HG02870 (cell line): ENCODE results near the gene PTPRD.

Experiments
- ATAC-seq: cut with Tn5 transposase; IDR thresholded peaks from one replicate; pipeline ENCODE4 v1.9.1; 2021; ENCODE audit warnings: mild to moderate bottlenecking, moderate library complexity; ENCODE audit not compliant: unreplicated experiment

The PTPRD gene

GRCh38 chr9:10272830-10273229 is 340.0 kb downstream of the PTPRD start:
- ATAC-seq, result no peak

- ATAC-seq, result no peak
These were observed 344.0 kb downstream of the PTPRD start for GRCh38 chr9:10268531-10269485.

GRCh38 chr9:10265153-10265631 is 347.6 kb downstream of the PTPRD start:
- no peak for ATAC-seq

- ATAC-seq, result no peak
These were observed 352.3 kb downstream of the PTPRD start for GRCh38 chr9:10260501-10260900.

DNA sequence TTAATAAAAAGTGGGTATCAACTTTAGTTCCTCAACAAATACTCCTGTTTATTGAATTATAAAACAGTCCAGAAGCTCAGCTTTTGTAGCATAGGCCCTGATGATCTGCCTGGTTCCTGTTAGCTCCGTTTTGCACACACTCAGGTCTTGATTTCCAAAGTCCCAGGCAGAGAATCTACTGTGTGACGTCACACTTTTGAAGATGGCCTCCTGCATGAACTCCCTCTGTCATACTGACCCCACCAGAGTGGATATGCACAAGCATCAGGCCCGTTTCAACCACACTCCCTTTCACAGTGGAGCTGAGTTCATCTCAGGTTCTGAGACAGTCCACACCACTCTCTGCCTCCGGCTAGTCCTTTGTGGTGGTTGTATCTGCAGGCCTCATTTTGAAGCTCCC is 353.1 kb downstream of the PTPRD start:
- no peak for ATAC-seq

GRCh38 chr9:10255758-10256157 is 357.0 kb downstream of the PTPRD start:
- ATAC-seq, result no peak

DNA sequence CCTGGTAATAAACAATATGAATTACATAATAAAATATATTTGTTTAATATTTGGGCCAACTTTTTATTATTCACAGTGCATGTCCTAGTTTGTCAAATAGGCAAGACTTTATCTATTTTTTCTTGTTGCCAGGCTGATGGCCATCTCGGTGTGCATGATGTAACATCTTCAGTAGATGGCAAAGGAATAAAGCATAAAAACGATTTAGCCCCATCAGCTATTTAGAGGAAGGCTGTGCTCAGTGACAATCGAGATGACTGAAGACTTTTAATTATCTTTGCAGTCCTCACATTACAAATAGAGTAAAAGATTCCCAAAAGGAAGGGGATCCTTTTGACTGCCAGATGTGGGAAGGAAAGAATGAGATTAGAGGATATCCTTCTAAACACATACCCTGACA is 358.5 kb downstream of the PTPRD start:
- ATAC-seq, result no peak

DNA sequence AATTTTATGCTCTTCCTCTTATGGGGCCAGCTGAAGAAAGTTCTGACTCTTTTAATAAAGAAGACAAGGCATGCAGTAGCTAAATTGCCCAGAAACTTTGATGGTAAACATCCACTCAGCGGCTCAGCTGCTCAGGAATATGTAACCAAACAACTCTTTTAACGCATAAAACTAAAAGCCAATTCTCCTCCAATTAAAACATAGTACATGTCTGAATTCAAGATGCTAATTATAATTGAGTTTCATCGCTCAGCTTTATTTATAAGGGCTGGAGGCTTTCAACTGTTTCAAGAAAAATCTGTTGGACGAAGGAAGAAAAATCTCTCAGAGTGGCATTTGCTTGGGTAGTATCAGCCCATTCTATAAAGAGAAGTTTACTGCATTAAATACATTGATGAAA is 359.5 kb downstream of the PTPRD start:
- ATAC-seq, result no peak

DNA sequence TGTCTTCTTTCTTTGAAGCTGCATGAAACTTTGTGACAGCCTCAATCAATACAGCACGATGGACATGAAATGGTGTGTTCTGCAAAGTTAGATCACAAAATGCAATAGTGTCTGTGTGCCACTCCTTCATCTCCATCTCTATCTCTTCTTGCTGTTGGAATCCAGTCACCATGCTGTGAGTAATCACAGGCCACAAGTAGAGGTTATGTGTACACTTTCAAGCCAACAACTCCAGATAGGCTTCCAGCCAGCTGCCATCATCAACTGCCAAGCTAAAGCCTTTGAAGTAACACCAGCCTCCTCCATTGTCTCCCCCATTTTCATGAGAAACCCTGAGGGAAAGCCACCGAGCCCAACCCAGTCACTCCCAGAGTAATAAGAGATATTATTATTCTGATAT is 360.6 kb downstream of the PTPRD start:
- no peak for ATAC-seq

GRCh38 chr9:10251490-10251889 is 361.3 kb downstream of the PTPRD start:
- ATAC-seq, result no peak

GRCh38 chr9:10250219-10250618 is 362.6 kb downstream of the PTPRD start:
- ATAC-seq, result no peak

DNA sequence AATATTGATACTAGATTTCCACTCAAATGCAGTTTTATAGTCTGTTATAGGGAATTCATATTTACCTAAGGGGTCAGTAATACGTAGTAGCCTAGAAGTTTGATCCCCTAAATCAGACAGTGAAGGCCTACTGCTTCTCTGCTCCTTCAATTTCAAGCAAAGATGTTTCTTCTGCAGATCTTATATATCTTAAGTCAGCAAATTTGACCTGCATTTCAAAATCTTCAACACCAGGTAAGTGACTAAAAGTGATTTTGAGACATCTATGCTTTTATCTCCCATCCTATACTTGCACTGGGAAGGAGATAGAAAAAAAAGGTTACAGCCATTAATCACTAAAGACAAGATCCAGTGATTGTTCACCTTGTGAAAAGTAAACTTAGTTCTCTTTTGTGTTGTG is 363.9 kb downstream of the PTPRD start:
- no peak for ATAC-seq

DNA sequence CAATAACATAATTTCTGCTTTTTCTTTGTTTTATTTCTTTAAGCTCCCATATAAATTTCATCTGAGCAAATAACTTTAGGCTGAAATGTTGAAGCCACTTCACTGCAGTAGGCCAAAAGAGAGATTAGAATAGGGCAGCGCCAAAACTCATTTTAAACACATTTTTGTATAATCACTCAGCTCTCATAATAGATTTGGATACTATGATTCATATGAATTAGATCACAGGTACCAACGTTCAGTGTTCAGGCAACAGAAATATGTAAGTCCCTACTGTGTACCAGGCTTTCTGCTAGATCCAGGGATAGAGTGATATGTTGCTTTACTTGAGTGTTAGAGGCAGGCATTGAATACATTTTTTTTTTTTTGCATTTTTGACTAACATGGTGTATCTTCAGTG is 370.5 kb downstream of the PTPRD start:
- ATAC-seq, result no peak

- no peak for ATAC-seq
These were observed 374.7 kb downstream of the PTPRD start for GRCh38 chr9:10238087-10238486.

GRCh38 chr9:10237584-10237983 is 375.2 kb downstream of the PTPRD start:
- no peak for ATAC-seq

GRCh38 chr9:10236161-10236560 is 376.6 kb downstream of the PTPRD start:
- no peak for ATAC-seq

DNA sequence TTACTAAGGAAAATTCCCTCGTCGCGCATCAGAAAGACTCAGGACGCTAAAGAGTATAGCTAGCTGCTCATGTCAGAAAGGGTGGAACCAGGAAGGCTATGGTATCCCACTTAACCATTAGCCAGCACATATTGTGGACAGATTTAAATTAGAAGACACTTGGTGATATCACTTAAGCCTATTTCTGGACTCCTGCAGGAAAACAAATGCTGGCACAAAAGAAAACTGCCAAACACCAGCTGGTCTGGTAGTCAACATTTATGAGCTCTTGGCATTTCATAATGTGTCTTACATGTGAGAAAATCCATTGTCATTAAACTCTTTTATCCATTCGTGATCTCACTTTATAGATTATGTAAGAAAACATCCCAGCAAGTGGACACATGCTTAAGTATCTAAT is 377.4 kb downstream of the PTPRD start:
- ATAC-seq, result no peak

- ATAC-seq, result no peak
These were observed 380.4 kb downstream of the PTPRD start for GRCh38 chr9:10232352-10232930.

DNA sequence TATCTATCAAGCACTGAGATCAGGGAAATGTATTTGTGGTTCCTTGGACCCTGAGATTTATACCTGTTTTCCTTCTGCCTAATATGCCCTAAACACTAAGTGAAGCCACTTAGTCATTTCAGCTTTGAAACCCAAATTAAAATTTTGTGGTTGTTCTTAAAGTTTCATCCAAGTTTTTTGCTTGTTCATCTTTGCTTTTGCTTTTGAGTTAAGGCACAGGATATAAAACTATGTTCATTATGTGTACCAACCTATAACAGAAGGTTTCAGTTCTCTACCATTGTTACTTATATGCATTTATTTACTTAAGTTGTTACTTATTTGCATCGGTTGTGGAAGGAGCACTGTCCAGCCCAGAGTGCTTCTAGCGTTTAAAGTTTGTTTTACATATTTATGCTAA is 382.3 kb downstream of the PTPRD start:
- no peak for ATAC-seq

DNA sequence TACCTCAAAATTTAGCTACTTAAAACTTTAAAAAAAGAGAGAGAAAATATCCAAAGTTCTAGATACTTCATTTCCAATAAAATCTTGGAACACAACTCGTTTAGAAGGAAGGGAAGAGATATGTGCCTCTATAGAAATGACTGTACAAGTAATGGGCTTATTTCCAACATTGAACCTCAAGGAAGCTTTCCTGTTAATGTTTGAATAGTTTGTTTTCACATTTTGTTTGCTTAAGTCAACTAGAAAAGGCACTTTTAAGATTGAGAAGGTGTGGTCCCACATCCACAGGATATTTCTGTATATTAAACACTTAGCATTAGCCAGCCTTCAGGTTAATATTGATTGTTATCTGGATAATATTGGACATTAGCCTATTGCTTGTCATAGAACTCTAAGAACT is 384.7 kb downstream of the PTPRD start:
- ATAC-seq, result no peak

GRCh38 chr9:10226996-10227395 is 385.8 kb downstream of the PTPRD start:
- ATAC-seq, result no peak

- ATAC-seq, result no peak
These were observed 400.1 kb downstream of the PTPRD start for GRCh38 chr9:10212702-10213101.
